HL-60 (cell line): Measurements from ENCODE around the gene FLT3LG.

Experiments
- POLR2AphosphoS5 ChIP-seq: IDR thresholded peaks from 2 replicates; pipeline ENCODE4 v1.6.1; 2012; ENCODE audit warnings: low read depth
- TF ChIP-seq, protein P1 (sequence below): IDR thresholded peaks from one replicate; pipeline ENCODE4 v1.5.1; 2011; ENCODE audit warnings: low read length, control low read depth, inconsistent platforms; ENCODE audit not compliant: insufficient read depth
- TF ChIP-seq, protein P2 (sequence below): IDR thresholded peaks from 2 replicates; pipeline ENCODE4 v1.6.1; 2012; ENCODE audit warnings: low read depth; ENCODE audit not compliant: insufficient replicate concordance

DNA sequence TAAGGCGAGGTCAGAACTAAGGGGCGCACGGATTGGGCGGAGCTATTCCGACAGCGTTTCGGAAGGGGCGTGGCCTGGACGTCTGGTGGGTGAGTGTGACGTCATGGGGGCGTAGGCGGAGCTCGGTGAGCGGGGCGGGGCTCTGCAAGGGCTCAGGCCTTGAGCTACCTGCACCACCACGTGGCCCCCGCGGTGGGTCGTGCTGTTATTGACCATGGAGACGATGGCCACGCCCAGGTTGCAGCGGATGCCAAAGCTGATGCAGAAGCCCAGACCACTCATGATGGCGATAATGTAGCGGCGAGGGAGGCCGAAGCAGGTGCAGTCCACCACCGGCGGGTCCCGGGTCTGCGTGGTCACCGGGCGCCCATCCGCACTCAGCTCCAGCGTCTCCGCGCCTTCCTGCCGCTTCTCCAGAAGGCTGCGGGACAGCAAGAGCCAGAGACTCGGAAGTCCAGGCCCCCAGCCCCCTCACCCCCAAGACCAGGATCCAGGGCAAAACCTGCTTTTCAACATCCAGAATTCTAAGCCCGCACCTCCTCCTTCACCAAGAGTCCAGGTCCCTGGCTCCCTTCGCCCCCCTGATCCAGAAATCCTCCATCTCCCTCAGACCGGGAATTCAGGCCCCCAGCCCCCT, 37.5 kb upstream of the FLT3LG start:
- TF ChIP-seq, protein P1, sequence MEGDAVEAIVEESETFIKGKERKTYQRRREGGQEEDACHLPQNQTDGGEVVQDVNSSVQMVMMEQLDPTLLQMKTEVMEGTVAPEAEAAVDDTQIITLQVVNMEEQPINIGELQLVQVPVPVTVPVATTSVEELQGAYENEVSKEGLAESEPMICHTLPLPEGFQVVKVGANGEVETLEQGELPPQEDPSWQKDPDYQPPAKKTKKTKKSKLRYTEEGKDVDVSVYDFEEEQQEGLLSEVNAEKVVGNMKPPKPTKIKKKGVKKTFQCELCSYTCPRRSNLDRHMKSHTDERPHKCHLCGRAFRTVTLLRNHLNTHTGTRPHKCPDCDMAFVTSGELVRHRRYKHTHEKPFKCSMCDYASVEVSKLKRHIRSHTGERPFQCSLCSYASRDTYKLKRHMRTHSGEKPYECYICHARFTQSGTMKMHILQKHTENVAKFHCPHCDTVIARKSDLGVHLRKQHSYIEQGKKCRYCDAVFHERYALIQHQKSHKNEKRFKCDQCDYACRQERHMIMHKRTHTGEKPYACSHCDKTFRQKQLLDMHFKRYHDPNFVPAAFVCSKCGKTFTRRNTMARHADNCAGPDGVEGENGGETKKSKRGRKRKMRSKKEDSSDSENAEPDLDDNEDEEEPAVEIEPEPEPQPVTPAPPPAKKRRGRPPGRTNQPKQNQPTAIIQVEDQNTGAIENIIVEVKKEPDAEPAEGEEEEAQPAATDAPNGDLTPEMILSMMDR: no peak
- no peak for TF ChIP-seq POLR2AphosphoS5
- TF ChIP-seq, protein P2, sequence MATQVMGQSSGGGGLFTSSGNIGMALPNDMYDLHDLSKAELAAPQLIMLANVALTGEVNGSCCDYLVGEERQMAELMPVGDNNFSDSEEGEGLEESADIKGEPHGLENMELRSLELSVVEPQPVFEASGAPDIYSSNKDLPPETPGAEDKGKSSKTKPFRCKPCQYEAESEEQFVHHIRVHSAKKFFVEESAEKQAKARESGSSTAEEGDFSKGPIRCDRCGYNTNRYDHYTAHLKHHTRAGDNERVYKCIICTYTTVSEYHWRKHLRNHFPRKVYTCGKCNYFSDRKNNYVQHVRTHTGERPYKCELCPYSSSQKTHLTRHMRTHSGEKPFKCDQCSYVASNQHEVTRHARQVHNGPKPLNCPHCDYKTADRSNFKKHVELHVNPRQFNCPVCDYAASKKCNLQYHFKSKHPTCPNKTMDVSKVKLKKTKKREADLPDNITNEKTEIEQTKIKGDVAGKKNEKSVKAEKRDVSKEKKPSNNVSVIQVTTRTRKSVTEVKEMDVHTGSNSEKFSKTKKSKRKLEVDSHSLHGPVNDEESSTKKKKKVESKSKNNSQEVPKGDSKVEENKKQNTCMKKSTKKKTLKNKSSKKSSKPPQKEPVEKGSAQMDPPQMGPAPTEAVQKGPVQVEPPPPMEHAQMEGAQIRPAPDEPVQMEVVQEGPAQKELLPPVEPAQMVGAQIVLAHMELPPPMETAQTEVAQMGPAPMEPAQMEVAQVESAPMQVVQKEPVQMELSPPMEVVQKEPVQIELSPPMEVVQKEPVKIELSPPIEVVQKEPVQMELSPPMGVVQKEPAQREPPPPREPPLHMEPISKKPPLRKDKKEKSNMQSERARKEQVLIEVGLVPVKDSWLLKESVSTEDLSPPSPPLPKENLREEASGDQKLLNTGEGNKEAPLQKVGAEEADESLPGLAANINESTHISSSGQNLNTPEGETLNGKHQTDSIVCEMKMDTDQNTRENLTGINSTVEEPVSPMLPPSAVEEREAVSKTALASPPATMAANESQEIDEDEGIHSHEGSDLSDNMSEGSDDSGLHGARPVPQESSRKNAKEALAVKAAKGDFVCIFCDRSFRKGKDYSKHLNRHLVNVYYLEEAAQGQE: no peak
